Duodenal mucosa (tissue), 2 donors: ENCODE results near the gene TTLL11.

ENCODE experiments used
- H3K27ac ChIP-seq: one replicate; pipeline ENCODE4 v1.7.0; 2013; ENCODE audit warnings: low read depth, low read length
- H3K27me3 ChIP-seq, 2 donors: one replicate each; pipeline ENCODE4 v1.7.0; 2013; ENCODE audit warnings: low read length in 2 of 2, control low read depth in 1 of 2; ENCODE audit not compliant: insufficient read depth in 2 of 2, control insufficient read depth in 1 of 2
- H3K36me3 ChIP-seq, 2 donors: one replicate each; pipeline ENCODE4 v1.7.0; 2013; ENCODE audit warnings: low read length in 2 of 2, control low read depth in 1 of 2; ENCODE audit not compliant: insufficient read depth in 2 of 2, control insufficient read depth in 1 of 2
- H3K4me1 ChIP-seq, 2 donors: one replicate each; pipeline ENCODE4 v1.7.0; 2013; ENCODE audit warnings: low read length in 2 of 2, control low read depth in 1 of 2; ENCODE audit not compliant: insufficient read depth in 2 of 2, control insufficient read depth in 1 of 2
- H3K4me3 ChIP-seq, 2 donors: one replicate each; pipeline ENCODE4 v1.7.0; 2013; ENCODE audit warnings: low read length in 2 of 2, low read depth in 1 of 2
- H3K9ac ChIP-seq, 2 donors: one replicate each; pipeline ENCODE4 v1.7.0; 2013; ENCODE audit warnings: low read length in 2 of 2, low read depth in 1 of 2
- H3K9me3 ChIP-seq, 2 donors: one replicate each; pipeline ENCODE4 v1.7.0; 2013; ENCODE audit warnings: low read length in 2 of 2, control low read depth in 1 of 2; ENCODE audit not compliant: control insufficient read depth in 1 of 2

Gene TTLL11

DNA sequence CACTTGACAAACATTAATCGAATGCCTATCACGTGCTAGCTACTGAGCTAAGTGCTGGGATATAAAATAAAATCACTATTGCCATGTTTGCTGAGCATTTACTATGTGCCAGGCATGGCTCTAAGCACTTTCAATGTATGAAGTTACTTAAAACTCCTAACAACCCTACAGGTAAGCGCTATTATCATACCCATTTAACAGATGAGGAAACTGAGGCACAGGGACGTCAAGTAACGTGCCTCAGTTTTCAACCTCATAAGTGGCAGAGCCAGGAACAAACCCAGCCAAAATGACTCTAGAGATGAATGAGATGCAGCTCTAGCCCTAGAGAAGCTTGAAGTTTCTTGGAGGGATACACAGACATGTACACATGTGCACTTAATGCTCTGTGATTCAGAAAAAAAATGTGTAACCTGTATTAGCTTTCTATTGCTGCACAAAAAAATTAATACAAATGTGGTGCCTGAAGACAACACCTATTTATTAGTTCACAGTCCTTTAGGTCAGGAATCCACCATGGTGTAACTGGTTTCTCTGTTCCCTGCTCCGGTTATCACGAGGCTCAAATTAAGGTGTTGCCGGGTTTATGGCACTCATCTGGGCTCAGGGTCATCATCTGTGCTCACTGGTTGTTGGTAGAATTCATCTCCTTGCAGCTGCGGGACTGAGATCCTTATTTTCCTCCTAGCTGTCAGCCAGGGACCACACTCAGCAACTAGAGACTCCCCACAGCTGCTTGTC is 33.7 kb downstream of the TTLL11 start:
- Histone ChIP-seq H3K9me3 (no peaks in the 10 kb centered on the region), H3K27me3 (no peaks in the 10 kb centered on the region), H3K36me3 (no peaks in the 10 kb centered on the region), H3K9ac (no peak overlapping the region), H3K27ac (no peak overlapping the region), H3K4me3 (no peak overlapping the region), H3K4me1 (peaks cover 10 to 12% of the 10 kb centered on the region in 2 donors)

DNA sequence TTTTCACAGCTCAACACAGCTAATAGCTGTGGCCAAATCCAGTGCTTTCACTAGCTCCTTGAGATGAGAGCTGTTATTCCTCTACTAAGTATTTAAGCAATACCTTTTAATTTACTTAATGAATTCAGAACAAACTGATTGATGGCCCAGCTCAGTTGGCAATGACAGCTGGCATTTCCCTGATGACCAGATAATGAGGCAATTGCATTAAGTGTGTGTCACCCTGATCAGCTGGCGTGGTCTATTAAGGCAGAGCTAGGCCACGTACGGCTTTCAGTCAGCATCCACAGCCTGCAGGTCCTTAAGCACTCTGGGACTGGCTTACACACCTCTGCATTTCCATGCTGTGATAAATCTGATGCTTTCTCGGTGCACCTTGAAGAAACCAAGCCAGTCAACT is 34.4 kb downstream of the TTLL11 start:
- no peaks in the 10 kb centered on the region for H3K27me3 ChIP-seq
- no peak overlapping the region for H3K27ac ChIP-seq
- H3K9ac ChIP-seq = no peak overlapping the region
- peaks cover 10 to 12% of the 10 kb centered on the region in 2 donors for H3K4me1 ChIP-seq
- no peaks in the 10 kb centered on the region for H3K36me3 ChIP-seq
- no peaks in the 10 kb centered on the region for H3K9me3 ChIP-seq
- no peak overlapping the region for H3K4me3 ChIP-seq

GRCh38 chr9:122058051-122058450 is 35.1 kb downstream of the TTLL11 start:
- H3K27ac ChIP-seq = no peak overlapping the region
- no peaks in the 10 kb centered on the region for H3K36me3 ChIP-seq
- no peak overlapping the region for H3K9ac ChIP-seq
- peaks cover 10 to 12% of the 10 kb centered on the region in 2 donors for H3K4me1 ChIP-seq
- H3K27me3 ChIP-seq = no peaks in the 10 kb centered on the region
- no peaks in the 10 kb centered on the region for H3K9me3 ChIP-seq
- H3K4me3 ChIP-seq = no peak overlapping the region

DNA sequence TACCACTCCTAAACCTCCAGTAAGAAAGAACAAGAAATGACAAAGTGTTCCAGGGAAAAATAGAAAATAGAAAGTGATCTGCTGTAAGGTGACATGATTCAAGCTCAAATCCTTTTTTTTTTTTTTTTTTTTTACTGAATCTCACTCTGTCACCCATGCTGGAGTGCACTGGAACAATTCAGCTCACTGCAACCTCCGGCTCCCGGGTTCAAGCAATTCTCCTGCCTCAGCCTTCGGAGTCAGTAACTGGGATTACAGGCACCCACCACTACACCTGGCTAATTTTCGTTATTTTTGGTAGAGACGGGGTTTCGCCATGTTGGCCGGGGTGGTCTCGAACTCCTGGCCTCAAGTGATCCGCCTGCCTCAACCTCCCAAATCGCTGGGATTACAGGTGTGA is 35.9 kb downstream of the TTLL11 start:
- no peaks in the 10 kb centered on the region for H3K9me3 ChIP-seq

GRCh38 chr9:122056484-122056883 is 36.6 kb downstream of the TTLL11 start:
- Histone ChIP-seq H3K27me3 (no peaks in the 10 kb centered on the region), H3K9ac (no peak overlapping the region), H3K4me3 (no peak overlapping the region), H3K9me3 (no peaks in the 10 kb centered on the region), H3K27ac (no peak overlapping the region), H3K36me3 (no peaks in the 10 kb centered on the region), H3K4me1 (peaks cover 10 to 12% of the 10 kb centered on the region in 2 donors)

More for the DNA sequence above, 35.9 kb downstream of the TTLL11 start:
- H3K4me1 ChIP-seq = peaks cover 10 to 12% of the 10 kb centered on the region in 2 donors
- no peaks in the 10 kb centered on the region for H3K36me3 ChIP-seq
- H3K9ac ChIP-seq = no peak overlapping the region
- no peaks in the 10 kb centered on the region for H3K27me3 ChIP-seq
- H3K4me3 ChIP-seq = no peak overlapping the region
- no peak overlapping the region for H3K27ac ChIP-seq

DNA sequence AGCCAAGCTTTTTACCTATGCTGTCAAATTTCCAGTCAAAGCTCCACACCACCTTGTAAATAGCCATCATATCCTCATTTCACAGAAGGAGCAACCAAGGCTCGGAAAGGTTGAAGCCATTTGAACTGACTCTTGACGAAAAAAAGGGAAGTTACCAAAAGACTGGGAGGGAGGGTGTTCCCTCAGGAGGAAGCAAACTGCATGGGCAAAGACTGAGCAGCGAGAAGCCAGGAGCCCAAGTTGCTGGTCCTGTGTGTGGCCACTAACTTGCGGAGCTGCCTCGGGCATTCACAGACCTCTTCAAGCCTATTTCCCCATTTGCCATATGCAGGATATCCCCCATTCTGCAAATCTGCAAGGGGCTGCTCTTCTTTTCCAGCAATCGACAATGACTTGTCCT is 37.4 kb downstream of the TTLL11 start:
- H3K27ac ChIP-seq = no peak overlapping the region
- no peaks in the 10 kb centered on the region for H3K9me3 ChIP-seq
- no peaks in the 10 kb centered on the region for H3K36me3 ChIP-seq
- H3K4me3 ChIP-seq = no peak overlapping the region
- H3K9ac ChIP-seq = no peak overlapping the region
- H3K27me3 ChIP-seq = no peaks in the 10 kb centered on the region
- peaks cover 10 to 12% of the 10 kb centered on the region in 2 donors for H3K4me1 ChIP-seq

- no peaks in the 10 kb centered on the region for H3K36me3 ChIP-seq
- H3K27ac ChIP-seq = no peak overlapping the region
- no peaks in the 10 kb centered on the region for H3K4me1 ChIP-seq
- no peaks in the 10 kb centered on the region for H3K9me3 ChIP-seq
- no peak overlapping the region for H3K4me3 ChIP-seq
- H3K9ac ChIP-seq = no peak overlapping the region
- no peaks in the 10 kb centered on the region for H3K27me3 ChIP-seq
These were observed 39.3 kb downstream of the TTLL11 start for GRCh38 chr9:122053567-122054350.

DNA sequence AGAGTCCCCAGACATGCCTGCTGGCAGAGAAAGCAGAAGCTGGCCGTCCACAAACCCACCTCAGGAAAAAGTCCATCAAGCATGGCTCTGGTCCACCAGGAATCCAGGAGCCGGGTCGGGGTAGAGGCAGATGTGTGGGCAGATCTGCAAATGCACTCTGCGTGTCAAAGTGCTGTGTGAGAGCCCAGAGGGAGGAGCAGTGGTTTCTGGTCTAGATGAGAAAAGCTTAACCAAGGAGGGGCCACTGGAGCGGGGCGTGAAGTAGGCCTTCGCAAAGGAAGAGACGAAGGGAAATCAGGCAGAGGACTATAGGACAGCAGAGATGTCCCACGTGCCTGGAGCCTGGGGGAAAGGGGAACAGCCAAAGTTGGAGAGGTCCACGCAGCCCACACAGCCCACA is 40.0 kb downstream of the TTLL11 start:
- Histone ChIP-seq H3K27ac (no peak overlapping the region), H3K27me3 (no peaks in the 10 kb centered on the region), H3K9me3 (no peaks in the 10 kb centered on the region), H3K4me3 (no peak overlapping the region), H3K36me3 (no peaks in the 10 kb centered on the region), H3K9ac (no peak overlapping the region), H3K4me1 (no peaks in the 10 kb centered on the region)

DNA sequence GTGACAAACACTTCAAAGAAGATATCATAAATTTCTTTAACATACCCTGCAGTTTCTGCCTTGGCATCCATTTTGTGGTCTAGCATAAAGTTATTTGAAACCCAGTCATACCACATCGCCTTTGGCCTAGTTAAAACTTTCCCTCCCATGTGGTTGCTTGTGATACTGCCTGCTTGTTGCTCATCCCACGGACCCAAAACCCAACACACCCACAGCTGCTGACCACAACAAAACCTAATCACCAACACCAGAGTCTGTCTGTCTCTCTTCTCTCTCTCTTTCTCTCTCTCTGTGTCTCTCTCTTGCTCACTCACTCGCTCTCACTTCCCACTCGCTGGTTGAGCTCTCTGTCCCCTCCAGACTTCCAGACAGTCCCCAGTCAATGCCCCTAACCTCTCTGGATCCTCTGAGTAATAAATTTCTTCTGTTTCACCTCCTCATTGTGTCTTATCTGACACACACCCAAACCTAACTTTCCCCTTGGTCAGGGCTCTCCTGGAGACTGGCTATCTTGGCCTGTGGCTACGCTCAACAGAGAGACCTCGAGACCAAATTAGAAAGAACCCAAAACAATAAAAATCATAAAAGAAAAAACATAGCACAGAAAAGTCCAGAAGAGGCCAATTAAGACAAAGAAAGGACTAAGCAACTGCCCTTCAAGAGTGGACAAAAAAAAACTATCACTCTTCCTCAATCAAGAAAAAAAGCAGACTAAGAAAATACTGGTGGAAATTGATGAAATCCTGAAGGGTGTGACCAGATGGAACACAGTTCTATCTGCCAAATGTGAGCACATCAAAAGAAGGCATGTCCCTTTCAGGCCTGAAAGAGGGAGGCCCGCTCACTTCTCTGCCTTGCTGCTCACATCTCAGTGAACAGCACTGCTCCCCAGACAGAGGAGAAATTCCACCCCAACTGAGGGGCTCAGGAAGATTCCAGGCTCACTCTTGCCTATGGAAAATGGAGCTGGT is 41.5 kb downstream of the TTLL11 start:
- Histone ChIP-seq H3K4me3 (no peak overlapping the region), H3K9ac (no peak overlapping the region), H3K9me3 (no peaks in the 10 kb centered on the region), H3K27me3 (no peaks in the 10 kb centered on the region), H3K36me3 (no peaks in the 10 kb centered on the region), H3K4me1 (no peaks in the 10 kb centered on the region), H3K27ac (no peak overlapping the region)
